CD4-positive, alpha-beta T cell treated with Interleukin-17A for 1 hour (primary cell): Measurements from ENCODE around the gene TBCC.
"Not testable (repeated sequence)": the region's sequence is repeated elsewhere in the genome, so short reads cannot be mapped to it uniquely, and the experiment has no call there.

Experiments used
- DNase-seq: peaks from one replicate; pipeline ENCODE4 v3.0.0-alpha.2; 2020

TBCC gene

DNA sequence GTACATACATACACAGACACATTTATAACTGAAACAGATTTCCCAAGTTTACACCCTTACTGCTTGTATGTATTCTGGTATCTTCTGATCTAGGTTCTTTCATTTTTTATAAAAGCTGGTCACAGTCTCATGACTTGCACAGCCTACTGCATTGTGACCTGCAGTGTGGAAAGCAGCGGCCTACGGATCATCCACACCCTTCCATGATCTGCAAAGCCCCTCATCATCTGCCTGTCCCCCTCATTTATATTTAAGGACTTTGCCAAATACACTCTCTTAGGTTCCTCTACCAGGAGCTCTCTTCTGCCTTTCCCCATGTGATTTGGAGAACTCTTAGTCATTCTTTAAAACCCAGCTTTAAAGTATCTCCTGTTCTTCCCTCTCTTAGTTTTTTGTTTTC is 23.9 kb upstream of the TBCC start:
- no peak for DNase-seq

DNA sequence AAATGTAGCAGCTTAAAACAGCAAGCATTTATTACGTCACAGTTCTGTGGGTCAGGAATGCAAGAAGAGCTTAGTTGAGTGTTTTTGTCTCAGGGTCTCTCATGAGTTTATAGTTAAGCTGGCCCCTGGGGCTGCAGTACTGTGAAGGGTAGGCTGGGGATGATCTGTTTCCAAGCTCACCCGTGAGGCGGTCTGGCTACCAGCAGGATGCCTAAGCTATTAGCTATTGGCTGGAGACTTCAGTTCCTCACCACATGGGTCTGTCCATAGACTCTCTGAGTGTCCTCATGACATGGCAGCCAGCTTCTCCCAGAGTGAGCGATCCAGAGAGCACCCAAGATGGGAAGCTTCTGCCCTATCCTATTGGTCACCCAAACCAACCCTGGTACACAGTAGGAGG is 23.1 kb upstream of the TBCC start:
- no peak for DNase-seq

DNA sequence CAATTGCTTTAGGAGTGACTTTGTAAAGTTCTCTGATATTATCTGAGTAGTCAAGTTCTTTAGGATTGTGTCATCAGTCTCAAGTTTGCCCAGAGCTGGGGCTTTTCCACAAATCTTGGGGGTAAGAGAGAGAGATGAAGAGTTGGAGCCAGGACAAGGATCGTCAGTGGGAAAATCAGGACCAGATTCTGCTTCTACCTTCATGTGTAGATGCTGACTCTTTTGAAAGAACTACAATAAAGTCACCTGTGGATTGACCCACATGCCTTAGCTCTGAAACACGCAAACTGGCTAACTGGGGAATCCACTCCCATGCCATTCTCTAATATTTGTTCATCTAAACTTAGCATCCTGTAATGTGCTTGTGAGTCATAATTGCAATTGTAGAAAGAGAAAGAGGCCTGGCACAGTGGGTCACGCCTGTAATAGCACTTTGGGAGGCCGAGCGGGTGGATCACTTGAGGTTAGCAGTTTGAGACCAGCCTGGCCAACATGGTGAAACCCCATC is 20.3 kb upstream of the TBCC start:
- DNase-seq, result peak; percentile 42

DNA sequence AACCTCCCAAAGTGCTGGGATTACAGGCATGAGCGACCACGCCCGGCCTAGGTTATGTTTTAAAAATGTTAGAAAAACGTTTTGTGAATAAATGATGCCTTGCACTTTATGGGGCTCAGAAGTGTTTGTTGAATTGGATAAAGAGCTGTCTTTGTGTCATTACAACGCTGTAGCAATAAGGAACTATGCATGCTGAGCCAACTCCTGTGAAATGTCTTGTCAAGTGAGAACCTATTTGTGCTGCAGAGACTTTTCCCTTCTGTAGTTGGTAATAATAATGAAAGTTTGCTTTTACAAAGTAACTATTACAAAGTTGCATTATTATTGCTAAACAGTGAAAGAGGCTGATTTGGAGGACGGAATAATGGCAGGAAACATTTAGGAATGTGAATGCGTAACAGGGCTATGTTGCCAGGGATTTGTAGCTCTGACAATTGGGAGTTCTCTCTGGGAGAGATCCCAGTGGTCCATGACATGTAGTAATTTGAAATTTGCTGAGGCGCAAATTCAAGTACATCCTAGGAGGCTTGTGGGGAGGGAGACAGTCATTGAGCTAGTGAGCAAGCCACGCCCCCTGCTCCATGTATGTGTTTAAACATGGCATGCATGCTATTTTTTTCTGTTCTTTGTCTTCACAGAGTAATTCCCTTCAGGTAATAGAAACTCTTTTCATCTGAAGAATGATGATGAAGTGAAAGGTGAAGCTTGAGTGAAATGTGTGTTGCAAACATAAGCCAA is 19.2 kb upstream of the TBCC start:
- DNase-seq, result no peak

DNA sequence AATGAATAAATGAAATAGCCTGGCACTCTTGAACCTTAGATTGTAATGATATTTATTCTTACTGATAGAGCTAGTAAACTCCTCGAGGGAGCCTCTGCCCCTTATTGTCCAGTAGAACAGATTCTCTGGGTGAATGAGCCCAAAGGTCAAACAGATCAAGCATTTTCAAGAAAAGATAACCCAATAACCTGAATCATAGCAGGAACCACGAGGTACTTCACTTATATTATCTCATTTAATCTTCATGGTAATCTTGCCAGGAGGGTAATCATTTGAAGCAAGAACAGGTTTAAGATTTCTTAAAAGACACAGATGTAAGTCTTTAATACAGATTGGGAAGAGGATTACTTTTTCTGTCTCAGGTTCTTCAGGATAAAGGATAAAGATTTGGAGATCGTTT is 17.0 kb upstream of the TBCC start:
- DNase-seq, result no peak

DNA sequence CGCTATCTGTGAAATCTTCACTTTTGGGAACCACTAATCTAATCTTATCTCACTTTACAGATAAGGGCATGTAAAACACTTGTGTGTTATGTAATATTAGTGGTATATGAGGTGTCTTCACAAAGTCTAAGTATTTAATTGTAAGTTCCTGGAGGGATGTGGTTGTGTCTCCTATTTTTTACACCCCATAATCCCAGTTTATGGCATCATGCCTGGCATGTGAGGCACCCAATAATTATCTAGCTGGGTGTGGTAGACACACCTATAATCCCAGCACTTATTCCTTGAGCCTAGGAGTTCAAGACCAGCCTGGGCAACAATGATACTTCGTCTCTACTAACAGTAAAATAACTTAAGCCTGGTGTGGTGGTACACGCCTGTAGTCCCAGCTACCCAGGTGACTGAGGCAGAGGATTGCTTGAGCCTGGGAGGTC is 16.5 kb upstream of the TBCC start:
- no peak for DNase-seq

DNA sequence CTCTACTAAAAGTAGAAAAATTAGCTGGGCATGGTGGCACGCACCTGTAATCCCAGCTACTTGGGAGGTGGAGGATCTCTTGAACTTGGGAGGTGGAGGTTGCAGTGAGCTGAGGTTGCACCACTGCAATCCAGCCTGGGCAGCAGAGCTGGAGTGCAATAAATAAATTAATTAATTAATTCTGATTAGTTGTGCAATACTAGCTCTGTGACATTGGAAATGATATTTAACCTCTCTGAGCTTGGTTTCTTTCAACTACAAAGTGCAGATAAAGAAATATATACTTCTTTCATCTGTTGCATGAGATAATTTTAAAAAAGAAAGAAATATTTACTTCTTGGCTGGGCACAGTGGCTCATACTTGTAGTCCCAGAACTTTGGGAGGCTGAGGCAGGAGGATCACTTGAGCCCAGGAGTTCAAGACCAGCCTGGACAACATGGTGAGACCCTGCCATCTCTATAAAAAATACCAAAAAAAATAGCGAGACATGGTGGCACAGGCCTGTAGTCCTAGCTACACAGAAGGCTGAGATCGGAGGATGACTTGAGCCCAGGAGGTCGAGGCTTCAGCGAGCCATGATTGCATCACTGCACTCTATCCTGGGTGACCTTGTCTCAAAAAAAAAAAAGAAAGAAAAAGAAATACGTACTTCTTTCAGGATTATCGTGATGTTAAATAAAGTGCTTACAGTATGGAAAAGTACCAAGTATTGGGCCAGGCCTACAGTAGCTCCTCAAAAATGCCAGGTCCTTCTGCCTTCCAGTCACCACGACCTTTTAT is 15.6 kb upstream of the TBCC start:
- no peak for DNase-seq

DNA sequence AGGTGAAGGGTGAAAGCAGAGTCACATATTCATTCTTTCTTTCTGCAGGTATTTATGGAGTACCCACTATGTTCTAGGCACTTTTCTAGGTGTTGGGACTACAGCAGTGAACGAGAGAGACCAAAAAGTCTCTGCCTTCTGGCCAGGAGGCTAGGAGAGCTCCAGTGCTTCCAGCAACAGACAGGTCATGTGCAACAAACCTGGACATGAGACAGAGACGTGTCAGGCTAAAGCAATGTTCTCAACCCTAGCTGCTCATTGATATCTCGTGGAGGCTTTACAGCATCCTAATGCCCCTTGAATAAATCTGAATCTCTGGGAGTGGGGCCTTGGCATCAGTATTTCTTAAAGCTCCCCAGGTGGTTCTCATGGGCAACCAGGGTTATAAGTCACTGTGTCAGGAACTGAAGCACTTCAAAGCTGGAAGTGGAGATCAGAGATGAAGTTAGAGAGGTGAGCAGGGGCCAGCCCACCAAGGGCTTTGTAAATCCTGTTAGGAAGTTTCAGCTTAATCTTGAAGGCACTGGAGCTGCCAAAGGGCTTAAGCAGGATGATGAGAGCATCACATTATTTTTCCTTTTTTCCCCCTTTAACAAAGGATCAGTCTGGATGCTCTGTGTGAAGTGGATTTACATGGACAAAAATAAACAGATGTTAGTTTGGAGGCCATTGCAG is 13.0 kb upstream of the TBCC start:
- no peak for DNase-seq

DNA sequence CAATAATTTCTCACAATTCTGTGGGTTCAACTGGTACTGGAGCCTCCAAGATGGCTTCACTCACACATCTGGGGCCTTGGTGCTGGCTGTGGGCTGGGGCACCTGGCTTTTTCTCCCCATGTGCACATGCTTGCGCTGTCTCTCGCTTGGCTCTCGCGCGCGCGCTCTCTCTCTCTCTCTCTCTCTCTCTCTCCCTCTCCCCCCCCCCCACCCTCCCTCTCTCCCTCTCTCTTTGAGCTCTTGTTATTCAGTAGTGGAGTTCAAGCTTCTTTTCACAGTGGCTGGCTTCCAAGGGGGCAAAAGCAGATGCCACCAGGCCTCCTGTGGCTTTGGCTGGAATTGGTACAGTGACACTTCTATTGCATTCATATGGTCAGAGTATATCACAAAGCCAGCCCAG is 10.8 kb upstream of the TBCC start:
- DNase-seq, result no peak

DNA sequence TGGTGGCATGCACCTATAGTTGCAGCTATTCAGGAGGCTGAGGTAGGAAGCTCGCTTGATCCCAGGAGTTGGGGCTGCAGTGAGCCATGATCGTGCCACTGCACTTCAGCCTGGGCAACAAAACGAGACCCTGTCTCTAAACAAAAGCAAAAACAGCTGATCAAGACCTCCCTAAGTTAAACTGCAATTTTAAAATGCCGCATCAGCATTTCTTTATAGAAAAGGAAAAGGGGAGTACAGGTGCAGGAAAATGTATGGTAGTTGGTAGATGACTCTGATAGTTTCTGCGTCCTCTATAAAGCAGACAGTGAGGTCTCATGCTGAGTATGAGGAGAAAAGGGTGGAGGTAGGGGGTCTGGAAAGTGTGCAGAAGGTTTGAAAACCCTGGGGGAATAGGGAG is 8.9 kb upstream of the TBCC start:
- no peak for DNase-seq

DNA sequence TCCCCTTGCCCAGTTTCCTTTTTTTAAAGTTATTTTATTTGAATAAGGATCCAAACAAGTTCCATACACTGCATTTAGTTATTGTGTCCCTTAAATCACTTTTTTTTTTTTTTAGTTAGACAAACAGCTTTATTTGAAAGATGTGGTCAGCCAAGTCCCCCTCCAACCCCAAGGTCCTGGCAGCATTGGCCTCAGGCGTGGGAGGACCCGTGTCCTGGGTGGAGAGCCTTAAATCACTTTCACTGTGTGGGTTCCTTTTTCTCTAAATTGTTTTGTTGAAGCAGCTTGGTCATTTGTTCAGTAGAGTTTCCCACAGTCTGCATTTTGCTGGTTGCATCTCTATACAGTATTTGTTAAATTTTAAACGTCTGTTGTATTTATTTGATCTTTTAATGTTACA is 5.2 kb upstream of the TBCC start:
- DNase-seq, result no peak

DNA sequence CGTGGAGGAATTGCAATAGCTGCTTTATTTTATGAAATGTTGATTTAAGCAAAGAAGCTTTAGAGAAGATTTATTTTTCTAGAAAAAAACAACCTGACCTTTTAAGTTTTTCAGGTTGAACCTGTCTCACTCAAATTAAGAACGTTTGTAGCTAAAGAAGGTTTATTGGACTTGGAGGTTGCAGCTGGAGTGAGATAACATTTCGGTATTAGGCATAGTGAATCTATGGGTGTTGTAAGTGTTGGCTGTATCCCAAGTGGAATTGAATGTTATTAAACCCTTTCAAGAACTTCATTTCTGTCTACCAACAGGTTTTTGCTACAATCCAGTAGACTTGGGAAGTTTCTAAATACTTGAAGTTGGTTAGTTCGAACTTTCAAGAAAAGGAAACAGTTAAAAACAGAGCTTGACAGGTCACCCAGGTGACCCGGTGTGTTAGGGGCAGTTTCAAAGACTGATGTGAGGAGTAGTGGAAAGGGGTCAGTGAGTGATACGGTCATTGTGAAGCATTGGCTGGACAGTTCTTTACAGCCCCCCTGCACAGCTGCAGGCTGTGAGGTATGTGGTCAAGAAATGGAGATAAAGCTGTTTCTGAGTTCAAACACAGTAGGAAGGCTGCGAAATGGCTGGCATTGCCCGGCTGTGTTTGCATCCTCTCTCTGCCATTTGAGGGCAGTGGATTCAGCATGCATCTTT is 2.4 kb upstream of the TBCC start:
- DNase-seq, result no peak

DNA sequence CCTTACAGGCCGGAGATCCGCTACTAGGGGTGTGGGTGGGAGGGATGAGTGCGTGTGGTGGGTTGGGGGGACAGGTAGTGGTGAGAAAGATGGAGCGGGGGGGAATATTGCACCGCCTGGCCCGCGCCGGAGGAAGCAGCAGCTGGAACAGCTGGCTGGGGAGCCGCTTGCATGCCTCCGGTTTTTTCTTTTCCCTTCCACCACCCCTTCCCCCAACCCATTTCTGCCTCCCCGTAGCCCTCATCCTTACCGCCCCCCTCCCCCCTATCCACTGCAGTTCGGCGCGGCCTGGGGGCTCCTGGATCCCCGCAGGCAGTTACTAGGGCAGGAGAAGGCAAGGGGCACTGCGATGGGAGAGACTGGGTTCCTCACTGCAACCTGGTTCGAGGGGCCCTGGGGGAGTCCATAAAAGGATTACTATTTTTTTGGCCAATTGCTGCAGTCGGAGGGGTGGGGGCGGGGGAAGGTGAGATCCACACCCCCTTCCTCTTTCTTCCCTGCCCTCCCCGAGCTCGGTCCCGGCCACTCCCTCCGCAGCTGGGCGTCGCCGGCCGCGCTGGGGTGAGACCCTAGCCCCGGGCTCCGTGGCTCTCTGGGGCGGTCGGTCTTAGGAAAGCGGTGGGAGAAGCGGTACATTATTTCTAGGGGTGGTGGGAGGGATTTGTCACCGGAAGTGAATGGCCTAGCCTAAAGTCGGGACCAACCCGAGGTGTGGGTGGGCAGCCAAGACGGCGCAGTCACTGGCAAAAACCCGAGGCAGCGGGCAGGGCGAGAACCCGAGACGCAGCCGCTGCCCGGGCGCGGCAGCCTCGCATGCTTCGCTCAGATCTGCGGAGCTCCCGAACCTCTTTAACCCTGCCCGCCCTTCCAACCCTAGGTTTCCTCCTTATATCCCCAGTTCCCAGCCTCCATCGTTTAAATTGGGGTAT is 824 bp upstream of the TBCC start:
- DNase-seq, result peak; percentile 90

DNA sequence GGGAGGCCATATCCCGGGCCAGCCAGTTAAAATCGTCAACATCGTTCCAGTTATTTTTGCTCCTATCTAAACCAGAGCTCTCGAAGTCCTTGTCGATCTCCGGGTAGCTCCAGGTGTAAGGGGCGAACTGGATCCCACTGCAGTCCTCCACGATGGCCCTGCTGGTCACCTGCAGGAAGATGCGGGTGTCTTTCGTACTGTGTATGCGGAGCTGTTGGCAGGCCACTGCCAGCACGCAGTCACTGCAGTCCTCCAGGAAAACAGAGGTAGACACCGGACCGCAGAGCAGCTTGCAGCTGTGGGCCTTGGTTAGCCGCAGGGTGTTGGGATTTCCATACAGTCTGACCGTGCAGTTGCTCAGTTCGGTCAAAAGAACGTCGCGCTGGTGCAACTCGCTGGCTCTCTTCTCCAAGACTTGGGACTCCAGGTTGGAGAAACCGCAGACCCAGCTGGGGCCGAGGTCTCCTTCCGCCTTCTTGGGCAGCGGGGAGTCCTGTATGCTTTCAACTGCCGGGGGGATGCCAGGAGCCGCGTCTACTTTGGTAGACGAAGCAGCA is 742 bp downstream of the TBCC start:
- peak; percentile 53 for DNase-seq

DNA sequence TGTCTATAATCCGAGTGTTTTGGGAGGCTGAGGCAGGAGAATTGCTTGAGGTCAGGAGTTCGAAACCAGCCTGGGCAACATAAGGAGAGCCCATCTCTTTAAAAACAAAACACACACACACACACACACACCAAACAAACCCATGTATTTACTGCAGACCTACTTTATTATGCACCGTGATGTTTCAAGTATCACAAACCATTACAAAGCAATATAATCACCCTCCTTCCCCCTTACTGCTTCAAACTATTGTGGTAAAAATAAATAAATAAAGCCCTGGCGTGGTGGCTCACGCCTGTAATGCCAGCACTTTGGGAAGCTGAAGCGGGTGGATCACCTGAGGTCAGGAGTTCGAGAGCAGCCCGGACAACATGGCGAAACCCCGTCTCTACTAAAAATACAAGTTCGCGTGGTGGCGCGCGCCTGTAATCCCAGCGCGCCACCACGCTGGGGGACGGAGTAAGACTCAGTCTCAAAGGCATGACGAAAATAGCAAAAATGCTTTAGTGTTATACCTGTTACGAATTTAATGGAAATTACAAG is 1.5 kb downstream of the TBCC start:
- DNase-seq, result no peak

DNA sequence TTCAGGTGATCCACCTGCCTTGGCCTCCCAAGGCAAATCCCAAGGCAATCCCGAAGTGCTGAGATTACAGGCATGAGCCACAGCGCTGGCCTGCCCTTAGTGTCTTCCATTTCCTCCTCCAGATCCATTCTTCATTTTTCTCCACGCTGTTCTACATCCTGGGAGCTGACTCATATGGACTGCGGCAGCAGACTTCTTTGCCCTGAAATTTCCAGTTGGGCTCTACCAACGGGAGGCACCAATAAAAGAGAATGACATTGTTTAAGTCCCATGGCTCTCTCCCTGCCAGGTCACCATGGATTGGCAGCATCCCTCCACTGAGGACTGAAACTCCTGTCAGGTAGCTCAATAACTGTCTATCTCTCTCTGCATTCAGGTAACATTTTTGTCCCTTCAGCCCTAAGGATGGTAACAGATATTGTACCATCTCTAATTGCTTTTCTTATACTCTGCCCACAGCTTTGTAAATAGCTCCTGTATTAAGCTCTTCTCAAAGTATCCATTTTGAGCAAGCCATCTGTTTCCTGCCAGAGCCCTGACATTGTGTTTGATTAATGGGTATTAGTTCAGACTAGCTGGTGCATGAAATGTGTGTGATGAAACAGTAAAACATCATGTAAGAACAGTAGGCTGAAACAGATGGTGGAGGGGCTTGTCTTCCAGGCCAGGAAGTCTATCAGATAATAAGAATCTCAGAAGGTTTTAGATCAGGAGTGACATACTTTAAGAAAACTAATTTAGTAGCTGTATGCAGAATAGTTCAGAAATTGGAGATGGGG is 3.6 kb downstream of the TBCC start:
- DNase-seq, result no peak

DNA sequence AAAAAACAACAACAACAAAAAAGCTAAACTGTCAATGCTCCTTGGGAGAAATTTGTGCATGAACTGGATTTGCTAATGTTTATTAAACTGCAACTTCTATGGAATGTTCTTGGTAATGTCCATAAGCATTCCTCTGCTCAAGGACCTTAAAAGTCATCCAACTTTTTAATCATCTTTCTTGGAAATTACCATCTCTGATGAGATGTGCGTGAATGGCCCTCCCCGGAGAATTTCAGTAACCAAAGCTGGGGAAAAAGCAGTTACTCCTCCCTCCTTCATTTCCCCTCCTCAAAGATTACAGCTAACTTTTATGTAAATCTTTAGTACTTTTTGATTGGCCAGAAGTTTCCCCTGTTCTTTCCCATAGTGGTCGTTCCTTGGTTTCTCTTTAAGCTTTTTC is 5.2 kb downstream of the TBCC start:
- DNase-seq, result no peak

DNA sequence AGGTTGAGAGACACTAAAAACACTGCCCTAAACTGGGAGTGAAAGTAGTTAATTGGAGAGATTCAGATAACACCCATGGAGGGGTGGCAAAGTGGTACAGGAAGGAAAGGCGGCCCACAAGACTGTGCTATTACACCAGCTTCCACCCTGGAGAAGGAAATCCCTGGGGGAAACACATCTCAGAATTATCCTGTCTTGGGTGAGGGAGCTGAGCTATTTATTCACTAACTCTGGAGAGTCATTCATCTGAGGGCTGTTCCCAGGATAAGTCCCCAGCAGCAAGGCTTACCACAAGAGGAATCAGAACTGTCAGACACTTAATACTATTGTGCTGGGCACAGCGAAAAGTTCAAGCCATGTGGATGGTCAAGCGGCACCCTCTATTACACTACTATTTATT is 9.9 kb downstream of the TBCC start:
- no peak for DNase-seq

DNA sequence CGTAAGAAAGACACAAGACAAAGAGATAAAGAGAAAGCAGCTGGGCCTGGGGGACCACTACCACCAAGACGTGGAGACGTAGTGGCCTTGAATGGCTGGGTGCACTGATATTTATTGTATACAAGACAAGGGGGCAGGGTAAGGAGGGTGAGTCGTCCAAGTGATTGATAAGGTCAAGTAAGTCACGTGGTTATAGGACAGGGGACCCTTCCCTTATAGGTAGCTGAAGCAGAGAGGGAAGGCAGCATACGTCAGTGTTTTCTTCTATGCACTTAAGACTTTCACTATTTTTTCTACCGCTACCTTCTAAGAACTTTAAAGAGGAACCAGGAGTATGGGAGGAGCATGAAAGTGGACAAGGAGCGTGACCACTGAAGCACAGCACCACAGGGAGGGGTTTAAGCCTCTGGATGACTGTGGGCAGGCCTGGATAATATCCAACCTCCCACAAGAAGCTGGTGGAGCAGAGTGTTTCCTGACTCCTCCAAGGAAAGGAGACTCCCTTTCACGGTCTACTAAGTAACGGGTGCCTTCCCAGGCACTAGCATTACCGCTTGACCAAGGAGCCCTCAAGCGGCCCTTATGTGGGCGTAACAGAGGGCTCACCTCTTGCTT is 11.9 kb downstream of the TBCC start:
- not testable (repeated sequence) for DNase-seq

DNA sequence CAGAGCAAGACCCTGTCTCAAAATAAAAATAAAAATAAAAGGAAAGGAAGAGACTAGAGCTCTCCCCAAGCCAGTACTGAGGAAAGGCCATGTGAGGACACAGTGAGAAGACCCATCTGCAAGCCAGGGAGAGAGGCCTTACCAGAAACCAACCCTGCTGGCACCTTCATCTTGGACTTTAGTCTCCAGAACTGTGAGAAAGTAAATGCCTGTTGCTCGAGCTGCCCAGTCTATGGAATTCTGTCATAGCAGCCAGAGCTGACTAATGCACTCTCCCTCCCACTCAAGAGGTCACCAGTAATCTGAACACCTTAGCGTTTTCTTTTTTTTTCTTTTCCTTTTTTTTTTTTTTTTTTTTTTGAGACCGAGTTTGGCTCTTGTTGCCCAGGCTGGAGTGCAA is 16.2 kb downstream of the TBCC start:
- DNase-seq, result no peak
